ENCODE data around the gene CDK14.
"Not testable (repeated sequence)": the region's sequence is repeated elsewhere in the genome, so short reads cannot be mapped to it uniquely, and the experiment has no call there.

The CDK14 gene

GRCh38 chr7:91135703-91136430, 539.7 kb downstream of the CDK14 start:
- DNase-seq, result no peak

DNA sequence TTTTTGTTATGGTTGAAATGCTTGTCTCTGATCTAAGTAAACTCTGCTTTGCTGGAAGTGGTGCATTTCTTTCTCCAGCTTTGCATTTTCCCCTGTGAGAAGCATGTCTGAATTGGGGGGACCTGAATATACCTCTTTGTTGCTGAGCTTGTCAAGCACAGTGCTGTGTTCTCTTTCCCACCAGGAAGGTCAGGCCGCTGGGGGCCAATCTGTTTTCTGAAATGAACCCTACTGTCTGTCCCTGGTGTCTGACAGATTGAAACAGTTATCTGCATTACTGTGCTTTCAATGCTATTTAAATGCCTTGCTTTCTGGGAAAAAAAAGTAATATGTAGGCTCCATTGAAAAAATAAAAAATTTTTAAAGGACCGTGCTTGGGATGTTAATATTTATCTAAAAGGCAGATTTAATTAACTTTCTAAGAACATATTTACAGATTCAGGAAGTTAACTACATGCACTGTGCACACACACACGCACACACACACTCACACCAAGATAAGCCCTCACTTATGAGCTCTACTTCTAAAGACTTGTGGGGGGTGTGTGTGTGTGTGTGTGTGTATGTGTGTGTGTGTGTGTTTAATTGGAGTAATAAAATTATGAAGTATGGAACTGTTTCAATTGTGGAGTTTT, 541.1 kb downstream of the CDK14 start:
- no peak for DNase-seq

- DNase-seq, result no peak
Measured at GRCh38 chr7:91137788-91138368, 541.8 kb downstream of the CDK14 start.

DNA sequence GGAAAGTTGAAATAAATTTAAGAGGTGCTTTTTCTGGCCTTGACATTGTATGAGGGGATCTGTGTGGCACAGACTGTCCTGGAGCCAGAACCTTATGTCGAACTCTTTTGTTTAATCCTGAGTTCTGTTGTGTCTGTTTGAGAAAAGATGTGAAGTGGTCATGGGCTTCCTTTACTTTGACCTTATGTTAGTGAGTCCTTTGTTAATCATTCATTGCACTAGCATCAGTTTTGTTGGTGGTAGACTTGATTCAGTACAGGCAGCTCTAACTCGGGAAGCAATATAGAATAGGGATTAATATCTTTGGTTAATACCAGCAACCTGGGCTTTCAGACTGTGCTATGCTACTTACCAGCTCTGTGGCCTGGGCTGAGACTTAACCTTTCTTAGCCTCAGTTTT, 544.2 kb downstream of the CDK14 start:
- DNase-seq, result no peak

DNA sequence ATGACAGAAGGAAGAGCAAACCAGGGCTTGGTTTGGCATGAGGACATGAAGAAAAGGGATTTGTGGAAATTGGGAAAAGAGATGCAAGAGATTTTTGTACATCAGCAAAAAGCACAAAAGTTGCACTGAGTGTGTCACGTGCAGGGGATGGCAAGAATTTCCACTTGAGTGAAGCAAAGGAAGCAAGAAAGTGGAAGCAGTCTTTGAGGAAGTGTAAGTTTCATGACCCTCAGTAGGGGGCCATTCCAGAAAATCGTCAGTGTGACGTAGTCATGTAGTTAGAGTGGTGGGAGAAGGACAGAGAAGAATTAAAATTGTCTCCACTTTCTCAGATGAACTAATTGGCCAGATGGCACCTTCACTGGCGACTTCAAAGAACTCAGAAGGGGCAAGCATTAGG, 544.9 kb downstream of the CDK14 start:
- no peak for DNase-seq

DNA sequence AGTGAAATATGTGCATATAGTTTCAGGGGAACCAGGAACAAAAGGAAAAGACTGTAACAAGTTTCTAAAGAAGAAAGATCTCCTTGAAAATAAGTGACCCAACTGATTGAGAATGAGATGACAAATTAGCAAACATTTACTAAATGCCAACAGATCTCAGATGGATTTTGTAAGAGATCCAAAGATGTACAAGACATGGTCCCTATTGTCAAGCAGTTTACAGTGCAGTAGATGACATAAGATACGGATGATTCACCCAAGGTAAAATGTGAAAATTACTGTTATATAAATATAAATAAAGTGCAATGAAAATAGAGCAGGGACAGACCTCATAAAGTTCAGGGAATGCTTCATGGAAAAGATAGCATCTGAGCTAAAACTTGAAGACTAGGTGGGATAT, 546.6 kb downstream of the CDK14 start:
- DNase-seq, result no peak

DNA sequence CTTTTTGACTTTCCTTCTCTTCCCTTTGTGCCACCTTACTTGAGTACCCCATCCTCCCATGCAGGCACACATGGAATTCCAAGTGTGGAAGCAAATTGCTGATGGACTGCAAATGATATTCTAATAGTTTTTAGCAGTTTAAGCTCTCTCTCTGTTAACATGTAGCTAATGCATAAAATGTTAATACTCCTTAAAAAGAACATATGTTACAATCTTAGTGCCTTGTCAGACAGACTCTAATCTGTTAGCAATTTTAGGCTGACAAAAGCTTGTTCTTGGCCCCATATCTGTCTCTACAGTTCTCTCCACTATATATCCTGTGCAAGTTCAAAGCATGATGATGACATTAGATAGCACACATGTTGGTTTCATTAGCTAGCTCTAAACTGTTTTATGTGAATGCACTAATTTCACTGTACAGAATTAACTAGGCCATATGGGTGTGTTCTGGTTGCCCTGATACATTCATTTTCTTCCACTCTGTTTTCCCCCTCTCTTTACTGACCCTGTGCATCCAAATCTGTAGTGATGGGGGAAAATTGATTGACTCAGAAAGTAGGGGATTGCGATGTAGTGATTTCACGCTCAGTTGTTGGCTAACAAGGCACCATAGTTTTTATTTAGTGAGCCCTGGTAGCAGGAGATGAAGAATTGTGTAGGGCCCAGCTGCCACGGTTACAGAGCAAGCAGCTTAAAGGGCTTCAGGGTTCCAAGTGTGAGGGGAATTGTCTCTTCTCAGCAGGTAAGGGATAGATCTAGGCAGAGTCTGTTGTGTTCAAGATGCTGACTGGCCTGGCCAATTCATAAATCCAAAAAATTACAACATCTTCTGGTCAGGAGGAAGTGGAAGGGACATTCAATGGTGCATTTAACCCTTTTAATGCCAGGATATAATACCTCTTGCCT, 553.5 kb downstream of the CDK14 start:
- no peak for DNase-seq

GRCh38 chr7:91151916-91152315, 555.8 kb downstream of the CDK14 start:
- no peak for DNase-seq

DNA sequence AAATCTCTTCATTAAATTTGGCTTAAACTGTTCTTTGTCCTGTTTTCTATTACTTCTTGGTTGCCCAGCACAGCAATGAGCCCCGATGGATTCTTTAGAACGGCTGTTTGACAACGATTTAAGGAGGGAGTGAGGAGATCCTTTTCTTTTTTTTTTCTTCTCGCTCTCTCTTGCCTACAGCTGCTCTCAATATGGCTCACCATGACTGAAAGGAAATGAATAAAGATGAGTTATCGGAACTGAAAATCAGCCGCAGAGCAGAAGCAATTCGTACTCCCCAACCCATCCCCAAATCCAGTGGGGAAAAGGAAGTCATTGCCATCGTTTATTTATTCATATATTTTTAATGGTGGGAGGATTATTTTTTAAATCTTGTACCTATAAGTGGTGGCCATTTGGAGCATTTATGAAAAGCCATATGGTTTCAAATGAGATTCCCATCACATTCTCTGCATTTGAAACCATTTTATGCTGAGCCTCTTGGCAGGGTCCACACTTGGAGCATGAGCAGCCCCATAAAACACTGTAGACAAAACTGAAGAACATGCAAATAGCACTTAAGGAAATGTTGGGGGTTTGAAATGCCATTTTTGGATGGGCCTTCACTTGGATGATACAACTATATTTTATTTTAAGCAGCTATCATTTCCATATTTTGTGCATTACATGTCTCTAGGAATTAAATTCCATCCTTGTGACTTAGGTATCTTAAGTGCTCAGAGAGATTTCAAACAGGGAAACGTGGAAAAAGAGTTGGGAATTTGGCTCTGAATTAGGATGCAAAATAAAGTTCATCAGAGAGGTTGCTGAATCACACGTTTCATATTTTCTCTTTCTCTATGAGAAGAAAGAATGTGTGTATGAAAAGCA, 560.4 kb downstream of the CDK14 start:
- DNase-seq, result no peak

DNA sequence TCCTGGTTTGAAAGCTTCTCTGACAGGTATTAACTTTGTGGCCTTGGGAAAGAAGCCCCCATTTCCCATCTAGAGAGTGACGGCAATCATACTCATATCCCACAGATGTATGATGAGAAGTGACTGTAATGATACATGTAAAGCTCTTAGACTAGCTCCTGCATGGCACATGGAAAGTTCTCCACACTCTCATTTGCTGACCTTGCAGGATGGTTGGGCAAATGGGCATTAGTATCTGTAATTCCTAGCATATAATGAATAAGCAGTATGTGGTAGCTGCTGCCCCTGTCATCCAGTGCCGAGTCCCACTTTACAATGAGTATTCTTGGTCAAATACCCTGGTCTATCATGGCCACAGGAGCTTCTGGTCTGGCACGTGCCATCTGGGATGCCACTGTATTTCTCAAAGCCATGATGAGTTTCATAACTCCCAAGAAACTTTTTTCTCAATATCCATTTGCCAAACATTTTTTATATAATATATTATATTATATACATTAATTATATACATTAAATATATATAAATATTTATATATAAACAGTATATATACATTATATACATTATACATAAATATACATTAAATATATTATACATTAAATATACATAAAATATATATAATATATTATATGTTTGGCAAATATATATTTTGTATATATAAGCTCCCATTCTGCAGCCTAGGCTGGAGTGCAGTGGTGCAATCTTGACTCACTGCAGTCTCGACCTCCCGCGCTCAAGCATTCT, 561.6 kb downstream of the CDK14 start:
- no peak for DNase-seq

- no peak for DNase-seq
Measured at GRCh38 chr7:91162436-91162835, 566.3 kb downstream of the CDK14 start.

GRCh38 chr7:91164506-91164905, 568.4 kb downstream of the CDK14 start:
- no peak for DNase-seq

GRCh38 chr7:91165006-91165845, 569.1 kb downstream of the CDK14 start:
- no peak for DNase-seq

DNA sequence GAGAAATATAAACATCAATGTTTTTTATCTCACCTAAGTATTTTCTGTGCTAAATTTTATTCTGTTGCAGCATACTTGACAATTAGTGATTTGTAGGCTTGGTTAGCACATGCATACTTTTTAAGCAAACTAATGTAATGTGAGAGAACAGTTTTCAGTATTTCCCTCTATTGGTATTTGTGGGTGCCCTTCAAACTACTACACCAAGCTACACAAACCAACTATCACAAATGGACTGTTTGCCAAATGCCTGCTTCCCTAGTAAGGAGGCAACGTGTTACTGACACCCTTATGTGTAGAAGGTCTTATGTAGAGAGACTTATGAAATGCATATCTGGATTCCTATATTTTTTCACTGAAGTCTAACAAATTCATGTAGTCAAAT, 569.7 kb downstream of the CDK14 start:
- DNase-seq, result no peak

GRCh38 chr7:91168871-91169829, 573.0 kb downstream of the CDK14 start:
- no peak for DNase-seq

GRCh38 chr7:91169830-91170191, 573.7 kb downstream of the CDK14 start:
- DNase-seq, result no peak

- DNase-seq, result not testable (repeated sequence)
Measured at GRCh38 chr7:91173265-91173664, 577.1 kb downstream of the CDK14 start.

- DNase-seq, result no peak
Measured at GRCh38 chr7:91180746-91181145, 584.6 kb downstream of the CDK14 start.

DNA sequence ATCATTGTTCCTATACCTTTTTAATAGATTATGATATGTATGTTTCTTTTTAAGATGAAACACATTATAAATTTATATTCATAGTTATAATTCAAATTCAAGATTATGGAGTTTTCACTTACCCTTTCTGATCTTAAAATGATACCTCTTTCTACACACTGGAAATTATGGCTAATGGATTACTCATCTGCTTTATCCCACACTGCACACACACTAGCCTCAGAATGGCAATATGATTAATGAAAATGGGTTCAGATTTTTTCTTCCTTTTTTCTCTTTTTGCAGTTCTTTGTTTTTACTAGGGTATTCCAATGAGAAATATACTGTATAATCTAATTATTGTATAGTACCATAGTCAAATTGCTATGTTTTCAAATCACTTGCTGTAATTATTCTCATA, 585.8 kb downstream of the CDK14 start:
- no peak for DNase-seq
